ENCODE results near the gene MS4A14. TPM values are rescaled to one million over a fixed set of nuclear protein-coding genes. Genes with fewer than 3 reads are reported as not detected.
A peak's percentile ranks its signal among the peaks of the same experiment; 100 is the strongest.
"Not testable (repeated sequence)": the region's sequence is repeated elsewhere in the genome, so short reads cannot be mapped to it uniquely, and the experiment has no call there.

Gene MS4A14
- total RNA-seq, 1 experiment from 2014 or later: 1.3 TPM

DNA sequence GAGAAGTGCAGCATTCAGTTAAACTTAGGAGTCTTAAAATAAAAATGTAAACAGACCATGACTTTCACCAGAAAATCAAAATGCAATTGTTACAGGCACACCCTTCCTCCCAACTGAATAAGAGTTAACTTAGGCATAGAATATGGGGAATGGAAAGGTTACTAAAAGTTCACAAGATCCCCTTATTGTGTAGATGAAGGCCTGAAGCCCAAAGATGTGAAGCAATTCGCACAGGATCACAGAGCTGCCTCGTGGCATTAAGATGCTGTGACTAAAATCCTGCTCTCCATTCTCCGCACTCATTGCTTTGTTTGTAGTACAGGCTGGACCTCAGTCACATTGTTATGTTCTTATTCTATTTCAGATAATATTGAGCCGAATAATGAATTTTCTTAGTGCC, 37.1 kb downstream of the MS4A14 start:
- no peak for DNase-seq
- H3K79me2 ChIP-seq (ENCODE audit: low read length): no peaks in the 10 kb centered on the region
- H3K27ac ChIP-seq (ENCODE audit: low read length): no peak overlapping the region
- H3K27me3 ChIP-seq (ENCODE audit: low read length): no peaks in the 10 kb centered on the region
- H4K20me1 ChIP-seq (ENCODE audit: insufficient read depth, low read depth, low read length): no peaks in the 10 kb centered on the region
- no peaks in the 10 kb centered on the region for H3K36me3 ChIP-seq (ENCODE audit: insufficient read depth, low read length)
- H3K9me2 ChIP-seq (replicated peaks; ENCODE audit: insufficient read depth, low read length): no peaks in the 10 kb centered on the region
- H2AFZ ChIP-seq (ENCODE audit: low read length): no peak overlapping the region
- no peak overlapping the region for H3K4me3 ChIP-seq (ENCODE audit: low read length)
- 0 out of 2 replicates have a peak, but pooled peaks cover 2% of the 10 kb centered on the region for H3K4me1 ChIP-seq (ENCODE audit: low read length)
- no peak overlapping the region for H3K4me2 ChIP-seq (ENCODE audit: low read depth, low read length, poor library complexity, severe bottlenecking)
- H3K9ac ChIP-seq (ENCODE audit: low read length): no peak overlapping the region
- no peaks in the 10 kb centered on the region for H3K9me3 ChIP-seq (ENCODE audit: low read length)

GRCh38 chr11:60447070-60447469, 50.8 kb downstream of the MS4A14 start:
- DNase-seq: no peak
- Histone ChIP-seq H4K20me1 (ENCODE audit: insufficient read depth, low read depth, low read length) (no peaks in the 10 kb centered on the region), H3K9me3 (ENCODE audit: low read length) (no peaks in the 10 kb centered on the region), H3K36me3 (ENCODE audit: insufficient read depth, low read length) (no peaks in the 10 kb centered on the region), H3K4me3 (ENCODE audit: low read length) (no peak overlapping the region; the same call in 1 of the 2 replicates), H3K27ac (ENCODE audit: low read length) (no peak overlapping the region; the same call in 1 of the 2 replicates), H3K9me2 (replicated peaks; ENCODE audit: insufficient read depth, low read length) (0 out of 2 replicates have a peak, but pooled peaks cover 2% of the 10 kb centered on the region), H3K27me3 (ENCODE audit: low read length) (no peaks in the 10 kb centered on the region), H3K4me1 (ENCODE audit: low read length) (peaks cover 24% of the 10 kb centered on the region), H2AFZ (ENCODE audit: low read length) (no peak overlapping the region; the same call in 1 of the 2 replicates), H3K9ac (ENCODE audit: low read length) (peak overlapping the region; percentile 56; the same call in 1 of the 2 replicates), H3K4me2 (ENCODE audit: low read depth, low read length, poor library complexity, severe bottlenecking) (no peak overlapping the region), H3K79me2 (ENCODE audit: low read length) (no peaks in the 10 kb centered on the region)

DNA sequence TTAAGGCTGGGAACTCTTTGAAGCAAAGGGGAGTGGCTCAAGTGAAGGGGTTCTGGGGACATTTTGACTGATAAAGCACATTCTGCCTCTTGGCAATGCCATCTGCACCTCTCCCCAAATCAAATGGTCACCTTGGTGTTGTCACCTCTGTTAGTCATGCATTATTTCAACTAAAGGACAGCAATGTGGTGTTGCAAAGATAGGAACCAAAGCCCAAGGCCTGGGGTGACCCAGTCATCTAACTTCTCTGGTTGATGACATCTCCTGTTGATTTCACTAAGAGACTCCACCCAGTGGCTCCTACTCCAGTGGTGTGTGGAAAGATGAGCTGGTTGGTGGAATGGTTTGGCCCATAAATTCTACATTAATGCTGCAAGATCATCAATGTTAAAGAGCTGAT, 51.6 kb downstream of the MS4A14 start:
- DNase-seq: no peak
- no peaks in the 10 kb centered on the region for H3K27me3 ChIP-seq (ENCODE audit: low read length)
- no peaks in the 10 kb centered on the region for H3K36me3 ChIP-seq (ENCODE audit: insufficient read depth, low read length)
- no peaks in the 10 kb centered on the region for H3K79me2 ChIP-seq (ENCODE audit: low read length)
- no peak overlapping the region for H3K4me3 ChIP-seq (ENCODE audit: low read length)
- no peak overlapping the region for H3K9ac ChIP-seq (ENCODE audit: low read length)
- peaks cover 26% of the 10 kb centered on the region for H3K4me1 ChIP-seq (ENCODE audit: low read length)
- no peaks in the 10 kb centered on the region for H3K9me3 ChIP-seq (ENCODE audit: low read length)
- no peak overlapping the region for H3K4me2 ChIP-seq (ENCODE audit: low read depth, low read length, poor library complexity, severe bottlenecking)
- H3K9me2 ChIP-seq (replicated peaks; ENCODE audit: insufficient read depth, low read length): 0 out of 2 replicates have a peak, but pooled peaks cover 2% of the 10 kb centered on the region
- H4K20me1 ChIP-seq (ENCODE audit: insufficient read depth, low read depth, low read length): no peaks in the 10 kb centered on the region
- no peak overlapping the region for H2AFZ ChIP-seq (ENCODE audit: low read length)
- H3K27ac ChIP-seq (ENCODE audit: low read length): no peak overlapping the region

- not testable (repeated sequence) for H3K9me3 ChIP-seq (ENCODE audit: low read length); H3K36me3 ChIP-seq (ENCODE audit: insufficient read depth, low read length); H3K79me2 ChIP-seq (ENCODE audit: low read length); H3K27ac ChIP-seq (ENCODE audit: low read length); DNase-seq; H3K27me3 ChIP-seq (ENCODE audit: low read length); H3K4me2 ChIP-seq (ENCODE audit: low read depth, low read length, poor library complexity, severe bottlenecking); H2AFZ ChIP-seq (ENCODE audit: low read length); H3K4me3 ChIP-seq (ENCODE audit: low read length); H4K20me1 ChIP-seq (ENCODE audit: insufficient read depth, low read depth, low read length); H3K9ac ChIP-seq (ENCODE audit: low read length); H3K9me2 ChIP-seq (replicated peaks; ENCODE audit: insufficient read depth, low read length)
- peaks cover 49% of the 10 kb centered on the region for H3K4me1 ChIP-seq (ENCODE audit: low read length)
Measured at GRCh38 chr11:60451185-60451584, 54.9 kb downstream of the MS4A14 start.

DNA sequence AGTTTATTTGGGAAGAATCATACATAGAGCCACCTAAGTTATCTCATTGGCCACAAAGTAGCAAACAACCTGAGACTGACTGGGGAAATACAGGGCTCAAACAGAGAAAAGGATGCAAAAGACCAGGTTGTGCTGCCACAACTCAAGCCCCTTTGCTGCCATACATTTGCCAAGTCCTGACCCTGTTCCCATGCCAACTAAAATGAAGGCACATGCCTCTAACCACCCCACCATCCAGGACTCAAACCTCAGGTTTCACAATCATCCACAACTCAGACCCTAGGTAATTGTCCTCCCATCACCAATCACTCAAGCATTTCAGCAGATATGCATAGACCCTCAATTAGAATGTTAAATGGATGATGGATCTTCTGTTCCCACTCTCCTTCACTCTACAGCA, 58.0 kb downstream of the MS4A14 start:
- H3K4me1 ChIP-seq (ENCODE audit: low read length): peaks cover 62% of the 10 kb centered on the region
- peaks cover 35% of the 10 kb centered on the region for H3K79me2 ChIP-seq (ENCODE audit: low read length)
- no peaks in the 10 kb centered on the region for H3K9me2 ChIP-seq (replicated peaks; ENCODE audit: insufficient read depth, low read length)
- peaks cover 4% of the 10 kb centered on the region; the same call in 1 of the 2 replicates for H4K20me1 ChIP-seq (ENCODE audit: insufficient read depth, low read depth, low read length)
- peak overlapping the region; percentile 98 for H3K27ac ChIP-seq (ENCODE audit: low read length)
- no peak for DNase-seq
- H3K4me3 ChIP-seq (ENCODE audit: low read length): peak overlapping the region; percentile 39; the same call in 1 of the 2 replicates
- H2AFZ ChIP-seq (ENCODE audit: low read length): no peak overlapping the region
- H3K9me3 ChIP-seq (ENCODE audit: low read length): no peaks in the 10 kb centered on the region
- H3K27me3 ChIP-seq (ENCODE audit: low read length): no peaks in the 10 kb centered on the region
- H3K36me3 ChIP-seq (ENCODE audit: insufficient read depth, low read length): peaks cover 20% of the 10 kb centered on the region
- peak overlapping the region; percentile 50 for H3K9ac ChIP-seq (ENCODE audit: low read length)
- peak overlapping the region; percentile 67 for H3K4me2 ChIP-seq (ENCODE audit: low read depth, low read length, poor library complexity, severe bottlenecking)

DNA sequence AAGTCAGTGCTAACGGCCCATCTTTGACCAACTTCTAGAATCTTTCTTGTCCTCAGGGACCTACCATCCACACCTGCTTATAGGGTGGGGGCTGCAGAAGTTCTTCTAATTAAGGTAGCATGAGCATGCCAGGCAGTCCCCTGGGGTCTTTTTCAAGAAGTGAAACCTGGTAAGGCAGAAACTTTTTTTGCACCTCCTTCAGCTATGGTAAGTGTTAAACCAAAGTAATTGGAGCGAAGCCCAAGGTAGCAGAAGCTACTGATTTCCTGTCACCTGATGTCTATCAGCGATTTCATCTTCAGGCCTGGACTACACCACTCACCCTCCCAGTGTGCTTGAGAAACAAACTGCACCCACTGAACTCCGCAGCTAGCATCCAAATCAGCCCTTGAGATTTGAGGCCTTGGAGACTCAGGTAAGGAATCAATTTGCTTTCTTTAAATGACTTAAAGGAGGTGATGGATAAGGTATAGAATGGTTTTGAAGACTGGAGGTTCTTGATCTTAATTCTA, 59.3 kb downstream of the MS4A14 start, which contains the start of gene MS4A1:
Gene MS4A1 (plus strand): TSS at position 317 of the 512 bp plus-strand sequence. CDS start 6,528 bp downstream, outside the sequence.
- peaks cover 17% of the 10 kb centered on the region; the same call in 1 of the 2 replicates for H4K20me1 ChIP-seq (ENCODE audit: insufficient read depth, low read depth, low read length)
- peaks cover 76% of the 10 kb centered on the region for H3K4me1 ChIP-seq (ENCODE audit: low read length)
- H3K4me2 ChIP-seq (ENCODE audit: low read depth, low read length, poor library complexity, severe bottlenecking): peak within 1 kb of the TSS; percentile 77
- no peak within 1 kb of the TSS for H2AFZ ChIP-seq (ENCODE audit: low read length)
- no peaks in the 10 kb centered on the region for H3K9me3 ChIP-seq (ENCODE audit: low read length)
- DNase-seq: peak; percentile 99
- H3K9ac ChIP-seq (ENCODE audit: low read length): peak within 1 kb of the TSS; percentile 75
- peaks cover 49% of the 10 kb centered on the region for H3K79me2 ChIP-seq (ENCODE audit: low read length)
- H3K36me3 ChIP-seq (ENCODE audit: insufficient read depth, low read length): peaks cover 34% of the 10 kb centered on the region
- no peaks in the 10 kb centered on the region for H3K27me3 ChIP-seq (ENCODE audit: low read length)
- H3K4me3 ChIP-seq (ENCODE audit: low read length): peak within 1 kb of the TSS; percentile 71
- H3K9me2 ChIP-seq (replicated peaks; ENCODE audit: insufficient read depth, low read length): no peaks in the 10 kb centered on the region
- H3K27ac ChIP-seq (ENCODE audit: low read length): peak within 1 kb of the TSS; percentile 98

GRCh38 chr11:60457576-60457975, 61.3 kb downstream of the MS4A14 start:
- Histone ChIP-seq H3K27ac (ENCODE audit: low read length) (peak overlapping the region; percentile 98), H3K9me3 (ENCODE audit: low read length) (no peaks in the 10 kb centered on the region), H2AFZ (ENCODE audit: low read length) (no peak overlapping the region), H3K4me2 (ENCODE audit: low read depth, low read length, poor library complexity, severe bottlenecking) (peak overlapping the region; percentile 77), H4K20me1 (ENCODE audit: insufficient read depth, low read depth, low read length) (peaks cover 22% of the 10 kb centered on the region; the same call in 1 of the 2 replicates), H3K36me3 (ENCODE audit: insufficient read depth, low read length) (peaks cover 51% of the 10 kb centered on the region), H3K27me3 (ENCODE audit: low read length) (no peaks in the 10 kb centered on the region), H3K4me3 (ENCODE audit: low read length) (peak overlapping the region; percentile 71), H3K9me2 (replicated peaks; ENCODE audit: insufficient read depth, low read length) (no peaks in the 10 kb centered on the region), H3K4me1 (ENCODE audit: low read length) (peaks cover 85% of the 10 kb centered on the region), H3K79me2 (ENCODE audit: low read length) (peaks cover 61% of the 10 kb centered on the region), H3K9ac (ENCODE audit: low read length) (peak overlapping the region; percentile 75)
- peak; percentile 80 for DNase-seq

DNA sequence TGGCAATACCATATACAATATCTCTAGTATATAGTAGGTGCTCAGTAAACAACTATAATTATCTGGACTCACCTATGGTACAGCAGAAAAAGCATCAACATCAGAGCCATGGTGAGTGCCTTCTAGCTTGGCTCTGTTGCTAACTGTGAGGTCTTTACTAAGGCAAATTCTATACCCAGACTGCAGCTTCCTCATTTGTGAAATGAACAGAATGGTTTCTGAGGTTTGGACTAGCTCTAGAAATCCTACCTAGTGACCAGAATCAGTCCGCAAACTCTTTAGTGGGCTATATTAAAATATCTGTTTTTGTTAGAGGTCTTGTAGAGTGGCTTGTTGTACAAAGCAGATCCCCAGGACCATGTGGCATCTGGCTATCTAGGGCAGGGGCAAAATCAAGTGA, 63.1 kb downstream of the MS4A14 start:
- no peaks in the 10 kb centered on the region for H3K9me2 ChIP-seq (replicated peaks; ENCODE audit: insufficient read depth, low read length)
- H2AFZ ChIP-seq (ENCODE audit: low read length): no peak overlapping the region
- peak overlapping the region; percentile 52 for H3K9ac ChIP-seq (ENCODE audit: low read length)
- peaks cover 68% of the 10 kb centered on the region for H3K4me1 ChIP-seq (ENCODE audit: low read length)
- peaks cover 22% of the 10 kb centered on the region; the same call in 1 of the 2 replicates for H4K20me1 ChIP-seq (ENCODE audit: insufficient read depth, low read depth, low read length)
- peak overlapping the region; percentile 98 for H3K27ac ChIP-seq (ENCODE audit: low read length)
- no peaks in the 10 kb centered on the region for H3K27me3 ChIP-seq (ENCODE audit: low read length)
- H3K9me3 ChIP-seq (ENCODE audit: low read length): no peaks in the 10 kb centered on the region
- peak overlapping the region; percentile 77 for H3K4me2 ChIP-seq (ENCODE audit: low read depth, low read length, poor library complexity, severe bottlenecking)
- H3K36me3 ChIP-seq (ENCODE audit: insufficient read depth, low read length): peaks cover 69% of the 10 kb centered on the region
- peak; percentile 70 for DNase-seq
- H3K79me2 ChIP-seq (ENCODE audit: low read length): peaks cover 61% of the 10 kb centered on the region
- peak overlapping the region; percentile 71 for H3K4me3 ChIP-seq (ENCODE audit: low read length)
